Inflammatory macrophage (primary cell): ENCODE measurements around the gene SMIM23.
"Not testable (repeated sequence)": the region's sequence is repeated elsewhere in the genome, so short reads cannot be mapped to it uniquely, and the experiment has no call there.

ENCODE experiments used
- DNase-seq, 2 donors: peaks; one replicate each; pipeline ENCODE4 v3.0.0-alpha.2; 2020 to 2022

The SMIM23 gene

GRCh38 chr5:171774418-171774817 is 11.2 kb upstream of the SMIM23 start:
- DNase-seq = no peak

- DNase-seq = no peak
Measured at GRCh38 chr5:171776213-171776612, 9.4 kb upstream of the SMIM23 start.

- DNase-seq = no peak
Measured at GRCh38 chr5:171776770-171777759, 8.6 kb upstream of the SMIM23 start.

- DNase-seq = not testable (repeated sequence)
Measured at GRCh38 chr5:171781744-171782143, 3.9 kb upstream of the SMIM23 start.

GRCh38 chr5:171782332-171782966 is 3.2 kb upstream of the SMIM23 start:
- DNase-seq = no peak

- DNase-seq = no peak
Measured at GRCh38 chr5:171783051-171783450, 2.6 kb upstream of the SMIM23 start.

- no peak for DNase-seq
Measured at GRCh38 chr5:171789353-171789752, 3.7 kb downstream of the SMIM23 start.

GRCh38 chr5:171790408-171790807 is 4.8 kb downstream of the SMIM23 start:
- DNase-seq = no peak

- no peak for DNase-seq
Measured at GRCh38 chr5:171794470-171794960, 8.9 kb downstream of the SMIM23 start.

GRCh38 chr5:171795381-171795780 is 9.8 kb downstream of the SMIM23 start:
- no peak for DNase-seq

- no peak for DNase-seq
Measured at GRCh38 chr5:171796436-171796835, 10.8 kb downstream of the SMIM23 start.

GRCh38 chr5:171797543-171797942 is 11.9 kb downstream of the SMIM23 start:
- peak; percentile 38 to 47 for DNase-seq

GRCh38 chr5:171798418-171798817 is 12.8 kb downstream of the SMIM23 start:
- DNase-seq = no peak

GRCh38 chr5:171801839-171802238 is 16.2 kb downstream of the SMIM23 start:
- no peak for DNase-seq

GRCh38 chr5:171805746-171806145 is 20.1 kb downstream of the SMIM23 start:
- no peak for DNase-seq

GRCh38 chr5:171806976-171807747 is 21.5 kb downstream of the SMIM23 start:
- DNase-seq = no peak

- no peak for DNase-seq
Measured at GRCh38 chr5:171808453-171808852, 22.8 kb downstream of the SMIM23 start.

- no peak for DNase-seq
Measured at GRCh38 chr5:171808951-171809350, 23.3 kb downstream of the SMIM23 start.

- no peak for DNase-seq
Measured at GRCh38 chr5:171810227-171810626, 24.6 kb downstream of the SMIM23 start.

GRCh38 chr5:171813270-171813669 is 27.7 kb downstream of the SMIM23 start:
- DNase-seq = no peak

GRCh38 chr5:171813813-171814490 is 28.3 kb downstream of the SMIM23 start:
- DNase-seq = peak; percentile 9 to 17

- DNase-seq = no peak
Measured at GRCh38 chr5:171816666-171817065, 31.0 kb downstream of the SMIM23 start.
